HG03135 (cell line): ENCODE data around the gene PDRG1.

ENCODE experiments used
- ATAC-seq: cut with Tn5 transposase; IDR thresholded peaks from one replicate; pipeline ENCODE4 v1.9.1; 2021; ENCODE audit warnings: mild to moderate bottlenecking, moderate library complexity; ENCODE audit not compliant: unreplicated experiment

Gene PDRG1

DNA sequence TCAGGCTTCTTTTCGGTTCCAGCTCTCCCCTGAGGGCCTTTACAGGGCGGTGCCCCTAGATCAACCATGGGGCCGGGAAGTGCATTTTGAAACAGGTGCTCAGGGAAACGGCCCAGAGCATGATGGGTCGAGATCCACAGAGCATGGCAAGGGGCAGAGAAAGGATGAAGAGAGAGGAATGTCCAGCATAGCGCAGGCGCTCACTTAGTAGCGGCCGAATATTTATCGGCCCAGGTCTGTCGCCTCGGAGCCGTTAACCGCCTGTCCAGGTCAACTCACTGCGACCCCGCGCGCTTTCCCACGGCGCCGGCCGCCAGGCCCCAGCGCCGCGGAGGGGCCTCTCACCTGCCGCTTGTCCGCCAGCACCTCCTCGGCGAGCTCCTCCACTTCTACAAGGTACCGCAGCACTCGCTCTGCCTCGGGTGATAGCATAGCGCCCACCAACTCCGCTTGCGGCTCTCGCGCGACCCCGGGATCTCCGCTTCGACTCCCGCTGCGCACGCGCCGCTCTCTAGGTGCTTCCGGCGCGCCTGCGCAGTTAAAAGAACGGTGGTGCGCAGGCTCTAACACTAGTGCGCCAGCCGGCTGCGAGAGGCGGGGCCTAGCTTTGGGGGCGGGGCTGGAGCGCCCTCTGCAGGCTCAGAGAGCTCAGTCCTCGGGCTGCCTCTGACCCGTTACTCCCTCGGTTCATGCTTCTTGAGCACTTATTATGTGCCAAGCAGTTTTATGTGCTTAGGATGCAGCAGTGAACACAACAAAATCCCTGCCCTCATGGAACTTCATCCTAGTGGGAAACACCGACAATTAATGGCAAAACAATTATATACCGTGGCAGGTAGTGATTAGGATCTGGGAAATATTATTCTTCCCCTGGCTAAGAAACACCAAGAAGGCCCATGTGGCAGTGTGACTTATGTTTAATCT, at the start of gene PDRG1:
TSS of gene PDRG1 (minus strand) at position 517 of the 924 bp plus-strand sequence. CDS start at position 432, 85 bp downstream.
- ATAC-seq: peak; percentile 90

GRCh38 chr20:31998246-31998645, 46.4 kb upstream of the PDRG1 start:
- no peak for ATAC-seq

DNA sequence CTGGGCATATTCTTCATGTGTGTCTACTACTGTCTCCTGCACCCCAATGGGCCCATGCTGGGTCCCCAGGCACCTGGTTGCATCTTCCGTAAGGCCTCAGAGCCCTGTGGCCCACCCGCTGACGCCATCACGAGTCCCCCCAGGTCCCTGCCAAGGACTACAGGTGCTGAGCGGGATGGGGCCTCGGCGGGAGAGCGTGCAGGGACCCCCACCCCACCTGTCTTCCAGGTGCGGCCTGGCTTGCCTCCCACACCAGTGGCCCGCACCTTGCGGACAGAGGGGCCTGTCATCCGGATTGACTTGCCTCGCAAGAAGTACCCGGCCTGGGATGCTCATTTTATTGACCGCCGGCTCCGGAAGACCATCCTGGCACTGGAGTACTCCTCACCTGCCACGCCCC, 45.1 kb upstream of the PDRG1 start:
- no peak for ATAC-seq

GRCh38 chr20:31992086-31992485, 40.2 kb upstream of the PDRG1 start:
- no peak for ATAC-seq

- no peak for ATAC-seq
Observed at GRCh38 chr20:31991339-31991705, 39.5 kb upstream of the PDRG1 start.

DNA sequence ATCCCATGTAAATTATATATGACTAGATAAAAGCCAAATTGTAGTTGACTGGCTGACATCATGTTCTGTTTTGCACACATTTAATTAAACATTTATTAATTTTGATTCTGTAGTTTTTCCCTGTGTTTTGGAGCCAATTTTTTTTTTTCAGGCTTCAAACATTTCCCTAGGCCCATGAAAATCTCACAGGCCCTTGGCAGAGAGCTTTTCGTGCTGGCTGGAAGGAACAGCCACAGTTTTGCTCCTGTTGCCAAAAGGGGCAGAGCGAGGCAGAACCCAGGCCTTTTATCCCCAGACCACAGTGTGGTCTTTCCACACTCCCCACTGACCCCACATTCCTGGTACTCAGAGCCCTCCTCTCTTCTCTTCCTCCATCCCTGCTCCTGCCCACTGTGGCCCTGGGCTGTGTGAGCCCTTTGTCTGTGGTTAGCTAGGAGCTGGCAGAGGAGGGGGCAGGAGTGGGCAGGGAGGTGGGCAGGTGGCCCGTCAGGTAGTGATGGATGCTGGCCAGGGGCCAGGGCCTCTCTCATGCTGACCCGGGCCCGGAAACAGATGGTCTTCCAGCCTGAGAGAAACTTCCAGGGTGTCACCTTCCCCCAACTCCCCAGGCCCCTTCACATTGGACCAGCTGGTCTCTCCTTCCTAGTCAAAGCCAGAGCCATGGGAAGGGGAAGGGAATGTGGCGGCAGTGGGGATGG, 38.9 kb upstream of the PDRG1 start:
- no peak for ATAC-seq

DNA sequence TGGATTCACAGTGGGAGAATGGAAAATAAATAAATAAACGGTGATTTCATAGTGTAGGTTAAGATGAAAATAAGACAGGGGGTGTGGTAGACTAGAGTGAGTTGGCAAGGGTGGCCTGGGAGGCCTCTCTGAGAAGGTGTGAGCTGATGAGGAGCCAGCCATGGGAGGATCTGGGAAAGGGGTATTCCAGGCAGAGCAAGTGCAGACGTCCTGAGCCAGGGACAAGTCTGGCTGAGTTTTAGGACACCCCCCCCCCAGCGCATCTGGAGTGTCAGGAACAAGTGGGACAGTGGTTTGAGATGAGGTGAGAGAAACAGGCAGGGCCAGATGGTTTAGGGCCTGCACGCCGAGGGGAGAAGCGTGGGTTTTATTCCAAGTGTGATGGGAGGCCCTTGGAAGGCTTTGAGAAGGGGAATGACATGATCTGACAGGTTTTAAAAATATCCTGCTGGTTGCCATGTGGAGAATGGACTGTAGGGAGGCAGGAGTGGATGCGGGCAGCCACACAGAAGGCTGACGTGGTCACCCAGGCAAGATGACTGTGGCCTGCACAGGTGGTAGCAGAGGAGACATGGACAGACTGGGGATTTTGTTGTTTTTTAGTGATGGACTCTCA, 37.3 kb upstream of the PDRG1 start:
- no peak for ATAC-seq

DNA sequence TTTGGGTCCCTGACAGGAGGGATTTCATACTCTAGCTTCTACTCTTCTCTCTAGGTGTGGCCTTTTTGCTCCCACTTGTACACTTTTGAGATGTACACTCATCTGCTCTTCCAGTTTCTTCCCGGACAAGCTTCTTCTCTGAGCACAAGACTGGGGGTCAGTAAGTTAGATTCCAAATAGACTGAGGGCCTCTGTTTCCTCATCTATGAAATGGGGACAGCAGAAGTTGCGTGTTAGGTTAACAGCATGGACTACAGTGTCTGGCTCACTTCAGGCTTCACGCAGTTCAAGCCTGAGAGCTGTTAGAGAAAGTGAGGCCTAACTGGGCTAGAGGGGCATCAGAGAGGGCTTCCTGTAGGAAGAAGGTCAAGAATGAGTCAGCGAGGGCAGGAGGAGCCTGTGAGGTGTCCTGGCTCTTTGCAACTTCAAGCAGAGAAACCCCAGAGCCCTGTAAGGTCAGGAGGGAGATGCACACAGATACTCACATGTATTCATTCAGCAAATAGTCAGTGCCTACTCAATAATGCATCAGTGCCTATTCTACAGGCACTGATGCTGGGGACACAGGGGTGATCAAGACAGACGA, 36.7 kb upstream of the PDRG1 start:
- no peak for ATAC-seq

- ATAC-seq: no peak
Observed at GRCh38 chr20:31987744-31988143, 35.9 kb upstream of the PDRG1 start.

- ATAC-seq: no peak
Observed at GRCh38 chr20:31984981-31985471, 33.2 kb upstream of the PDRG1 start.

DNA sequence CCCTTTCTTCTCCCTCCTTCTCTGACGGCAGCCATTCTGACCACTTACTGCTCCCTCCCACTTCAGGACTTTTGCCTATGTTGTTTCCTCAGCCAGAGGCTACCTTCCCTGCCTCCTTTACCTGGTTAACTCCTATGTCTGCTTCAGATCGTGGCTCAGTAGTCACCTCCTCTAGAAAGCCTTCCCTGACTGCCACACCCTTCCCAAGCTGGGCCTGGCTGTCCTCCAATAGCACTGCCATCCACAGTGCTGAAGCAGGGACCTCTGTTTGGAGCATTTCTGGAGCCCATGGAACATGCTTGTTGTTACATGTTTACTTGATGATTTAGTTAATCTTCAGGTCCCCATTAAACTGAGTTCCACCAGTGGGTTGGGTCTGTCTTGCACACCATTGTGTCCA, 29.9 kb upstream of the PDRG1 start:
- no peak for ATAC-seq

GRCh38 chr20:31979713-31980426, 28.0 kb upstream of the PDRG1 start:
- ATAC-seq: no peak

- no peak for ATAC-seq
Observed at GRCh38 chr20:31977080-31977479, 25.2 kb upstream of the PDRG1 start.

GRCh38 chr20:31975874-31976273, 24.0 kb upstream of the PDRG1 start:
- ATAC-seq: no peak

GRCh38 chr20:31974951-31975487, 23.2 kb upstream of the PDRG1 start:
- no peak for ATAC-seq

DNA sequence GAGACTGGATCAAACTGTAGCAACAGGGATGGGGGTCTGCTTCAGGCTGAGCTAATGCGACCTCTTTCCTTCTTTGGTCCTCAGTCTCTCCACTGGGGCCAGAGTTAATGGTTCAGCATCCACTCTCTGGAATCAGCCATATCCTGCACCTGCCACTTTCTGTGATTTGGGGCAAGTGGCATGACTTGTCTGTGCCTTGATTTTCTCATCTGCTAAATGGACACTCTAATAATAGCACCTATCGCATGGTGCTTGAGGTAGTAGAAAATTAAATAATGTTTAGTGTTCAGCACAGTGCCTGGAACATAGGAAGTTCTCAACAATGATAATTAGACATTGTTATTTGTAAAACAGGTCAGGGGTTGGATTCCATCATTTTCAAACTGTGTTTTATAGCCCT, 22.4 kb upstream of the PDRG1 start:
- no peak for ATAC-seq

GRCh38 chr20:31972471-31973021, 20.7 kb upstream of the PDRG1 start:
- ATAC-seq: no peak

DNA sequence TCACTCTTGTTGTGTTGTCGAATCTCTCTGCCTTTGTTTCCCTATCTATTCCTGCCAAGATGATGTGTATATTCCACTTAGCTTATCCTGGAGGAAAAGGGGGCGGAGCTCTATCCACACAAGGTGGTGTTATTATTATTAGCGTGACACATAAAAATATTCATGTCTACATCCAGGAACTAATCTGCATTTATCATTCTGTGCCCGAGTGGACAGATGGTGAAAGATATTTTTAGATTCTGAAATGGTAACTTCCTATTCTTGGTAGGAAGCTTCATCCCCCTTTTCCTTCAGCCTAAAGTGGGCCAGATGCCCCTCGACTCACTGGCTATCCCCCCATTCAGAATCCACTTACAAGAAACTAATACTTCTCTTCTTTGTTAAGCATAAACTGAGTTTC, 18.1 kb upstream of the PDRG1 start:
- ATAC-seq: no peak

DNA sequence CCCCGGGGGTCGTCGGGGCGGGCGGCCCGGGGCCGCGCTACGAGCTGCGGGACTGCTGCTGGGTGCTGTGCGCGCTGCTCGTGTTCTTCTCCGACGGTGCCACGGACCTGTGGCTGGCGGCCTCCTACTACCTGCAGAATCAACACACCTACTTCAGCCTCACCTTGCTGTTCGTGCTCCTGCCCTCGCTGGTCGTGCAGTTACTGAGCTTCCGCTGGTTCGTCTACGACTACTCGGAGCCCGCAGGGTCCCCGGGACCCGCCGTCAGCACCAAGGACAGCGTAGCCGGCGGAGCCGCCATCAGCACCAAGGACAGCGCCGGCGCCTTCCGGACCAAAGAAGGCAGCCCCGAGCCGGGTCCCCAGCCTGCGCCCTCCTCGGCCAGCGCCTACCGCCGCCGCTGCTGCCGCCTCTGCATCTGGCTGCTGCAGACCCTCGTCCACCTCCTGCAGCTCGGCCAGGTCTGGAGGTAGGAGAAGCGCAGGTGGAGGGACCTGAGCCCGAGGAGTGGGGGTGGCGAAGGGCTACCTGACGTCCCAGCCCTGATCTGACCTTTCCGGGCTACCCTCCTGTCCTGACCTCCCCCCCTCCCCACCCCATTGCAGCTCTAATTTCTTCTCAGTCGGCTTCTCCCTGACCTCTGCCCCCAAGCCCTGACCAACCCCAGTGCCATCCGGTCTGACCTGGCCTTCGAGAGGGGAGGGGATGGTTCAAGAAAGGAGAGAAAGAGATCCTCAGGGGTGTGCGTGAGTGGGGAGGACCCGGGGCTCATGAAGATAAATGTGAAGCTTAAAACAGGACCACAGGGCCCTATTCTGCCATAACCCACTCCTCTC, 16.7 kb upstream of the PDRG1 start:
- no peak for ATAC-seq
